MG63 (cell line): ENCODE measurements around the gene FOXM1. TPM values are rescaled to one million over a fixed set of nuclear protein-coding genes. Genes with fewer than 3 reads are reported as not detected.
A peak's percentile ranks its signal among the peaks of the same experiment; 100 is the strongest.

ENCODE experiments used
- DNase-seq: peaks from one replicate; pipeline ENCODE4 v3.0.0-alpha.2; 2020
- H3K27me3 ChIP-seq: fragments of 250-450 bp; sonication (Bioruptor Pico); 2 replicates; pipeline ENCODE4 v1.5.1; 2020; ENCODE audit warnings: mild to moderate bottlenecking, moderate library complexity
- H3K36me3 ChIP-seq: fragments of 250-450 bp; sonication (Bioruptor Pico); 2 replicates; pipeline ENCODE4 v1.5.1; 2020; ENCODE audit warnings: mild to moderate bottlenecking, moderate library complexity
- H3K4me3 ChIP-seq: fragments of 250-450 bp; sonication (Bioruptor Pico); 2 replicates; pipeline ENCODE4 v1.5.1; 2020; ENCODE audit warnings: mild to moderate bottlenecking, moderate library complexity
- H3K9me3 ChIP-seq: fragments of 250-450 bp; sonication (Bioruptor Pico); 2 replicates; pipeline ENCODE4 v1.5.1; 2020; ENCODE audit warnings: mild to moderate bottlenecking, moderate library complexity
- total RNA-seq: library from RNA; depleted of rRNA; stranded (reverse); fragments of >200 nt; shearing (Covaris generic); gene quantifications from 2 replicates; pipeline ENCODE4 v1.2.3, GENCODE V29; 2014; ENCODE audit warnings: low replicate concordance; rRNA removed

Gene FOXM1
- total RNA-seq, 1 experiment from 2014 or later, result 24.5 TPM

GRCh38 chr12:2826721-2827515 lies 50.1 kb downstream of the FOXM1 start:
- H3K36me3 ChIP-seq, result peaks cover 30% of the 10 kb centered on the region
- H3K9me3 ChIP-seq, result no peaks in the 10 kb centered on the region
- no peaks in the 10 kb centered on the region for H3K27me3 ChIP-seq
- no peak overlapping the region for H3K4me3 ChIP-seq
- peak; percentile 18 for DNase-seq

- peaks cover 30% of the 10 kb centered on the region for H3K36me3 ChIP-seq
- no peaks in the 10 kb centered on the region for H3K9me3 ChIP-seq
- no peaks in the 10 kb centered on the region for H3K27me3 ChIP-seq
Measured at GRCh38 chr12:2826036-2826435, 50.9 kb downstream of the FOXM1 start.

GRCh38 chr12:2825132-2825531 lies 51.8 kb downstream of the FOXM1 start:
- Histone ChIP-seq H3K9me3 (no peaks in the 10 kb centered on the region), H3K36me3 (peaks cover 30% of the 10 kb centered on the region), H3K27me3 (no peaks in the 10 kb centered on the region), H3K4me3 (no peak overlapping the region)
- DNase-seq, result no peak

More at GRCh38 chr12:2826036-2826435, 50.9 kb downstream of the FOXM1 start:
- H3K4me3 ChIP-seq, result no peak overlapping the region
- no peak for DNase-seq

GRCh38 chr12:2824541-2824940 lies 52.4 kb downstream of the FOXM1 start:
- Histone ChIP-seq H3K27me3 (no peaks in the 10 kb centered on the region), H3K9me3 (no peaks in the 10 kb centered on the region), H3K36me3 (peaks cover 30% of the 10 kb centered on the region), H3K4me3 (no peak overlapping the region)
- DNase-seq, result no peak

GRCh38 chr12:2823483-2823882 lies 53.5 kb downstream of the FOXM1 start:
- no peak for DNase-seq
- no peak overlapping the region for H3K4me3 ChIP-seq
- H3K9me3 ChIP-seq, result no peaks in the 10 kb centered on the region
- H3K36me3 ChIP-seq, result peaks cover 32% of the 10 kb centered on the region
- no peaks in the 10 kb centered on the region for H3K27me3 ChIP-seq

- no peak for DNase-seq
- Histone ChIP-seq H3K27me3 (no peaks in the 10 kb centered on the region), H3K36me3 (peaks cover 38% of the 10 kb centered on the region), H3K9me3 (no peaks in the 10 kb centered on the region), H3K4me3 (no peak overlapping the region)
Measured at GRCh38 chr12:2820432-2820831, 56.5 kb downstream of the FOXM1 start.

GRCh38 chr12:2819810-2820209 lies 57.2 kb downstream of the FOXM1 start:
- no peak for DNase-seq
- no peak overlapping the region for H3K4me3 ChIP-seq
- H3K36me3 ChIP-seq, result peaks cover 37% of the 10 kb centered on the region
- no peaks in the 10 kb centered on the region for H3K27me3 ChIP-seq
- no peaks in the 10 kb centered on the region for H3K9me3 ChIP-seq

GRCh38 chr12:2813214-2814185 lies 63.5 kb downstream of the FOXM1 start:
- Histone ChIP-seq H3K36me3 (peaks cover 23% of the 10 kb centered on the region), H3K27me3 (no peaks in the 10 kb centered on the region), H3K9me3 (no peaks in the 10 kb centered on the region), H3K4me3 (peak overlapping the region; percentile 84)
- peak; percentile 56 for DNase-seq

- H3K9me3 ChIP-seq, result no peaks in the 10 kb centered on the region
- DNase-seq, result peak; percentile 98
- peaks cover 13% of the 10 kb centered on the region for H3K36me3 ChIP-seq
- peak within 1 kb of the TSS; percentile 84 for H3K4me3 ChIP-seq
- no peaks in the 10 kb centered on the region for H3K27me3 ChIP-seq
Measured at GRCh38 chr12:2812290-2813213, 64.4 kb downstream of the FOXM1 start, which contains the start of gene ITFG2. TSS of gene ITFG2 (plus strand) at chr12:2812668. CDS start at chr12:2812761, 93 bp downstream.

- Histone ChIP-seq H3K9me3 (no peaks in the 10 kb centered on the region), H3K36me3 (peaks cover 8% of the 10 kb centered on the region), H3K4me3 (peak overlapping the region; percentile 84), H3K27me3 (no peaks in the 10 kb centered on the region)
- no peak for DNase-seq
Measured at GRCh38 chr12:2811801-2812200, 65.2 kb downstream of the FOXM1 start.

Other genes with a start within 250 kb of the FOXM1 start
- gene FKBP4, start 82.2 kb downstream of the FOXM1 start, total RNA-seq, result 94.6 and 105 TPM in 2 replicates
- gene ITFG2, start 64.5 kb downstream of the FOXM1 start, total RNA-seq, result 12.5 and 14.6 TPM in 2 replicates
- not detected in 2 replicates for gene NRIP2, start 42.1 kb downstream of the FOXM1 start, total RNA-seq
- gene TEX52, start 20.1 kb downstream of the FOXM1 start, total RNA-seq, result not detected in 2 replicates
- gene RHNO1, start within 50 bp of the FOXM1 start, total RNA-seq, result 51.2 and 52.8 TPM in 2 replicates
- 20.3 and 21.1 TPM in 2 replicates for gene TULP3, start 13.7 kb upstream of the FOXM1 start, total RNA-seq
- 3.3 and 30.8 TPM in 2 replicates for gene TEAD4, start 82.2 kb upstream of the FOXM1 start, total RNA-seq
- 25.8 and 31.0 TPM in 2 replicates for gene TSPAN9, start 200.2 kb upstream of the FOXM1 start, total RNA-seq